Muscle layer of duodenum (tissue), 2 donors: ENCODE results near the gene LRRFIP2.
"Not testable (repeated sequence)": the region's sequence is repeated elsewhere in the genome, so short reads cannot be mapped to it uniquely, and the experiment has no call there.

Experiments used
- H3K27ac ChIP-seq: one replicate; pipeline ENCODE4 v1.7.0; 2013; ENCODE audit warnings: mild to moderate bottlenecking, low read length
- H3K27me3 ChIP-seq: one replicate; pipeline ENCODE4 v1.7.0; 2013; ENCODE audit warnings: low read depth, mild to moderate bottlenecking, control low read depth, low read length
- H3K36me3 ChIP-seq, 2 donors: one replicate each; pipeline ENCODE4 v1.7.0; 2013; ENCODE audit warnings: low read length in 2 of 2, control low read depth in 1 of 2, mild to moderate bottlenecking in 1 of 2; ENCODE audit not compliant: insufficient read depth in 2 of 2, control insufficient read depth in 1 of 2
- H3K4me1 ChIP-seq, 2 donors: one replicate each; pipeline ENCODE4 v1.7.0; 2013; ENCODE audit warnings: low read length in 2 of 2, mild to moderate bottlenecking in 2 of 2, control low read depth in 1 of 2, moderate library complexity in 1 of 2; ENCODE audit not compliant: insufficient read depth in 2 of 2, control insufficient read depth in 1 of 2
- H3K4me3 ChIP-seq, 2 donors: one replicate each; pipeline ENCODE4 v1.7.0; 2013; ENCODE audit warnings: low read length in 2 of 2, low read depth in 1 of 2, mild to moderate bottlenecking in 1 of 2
- H3K9me3 ChIP-seq, 2 donors: one replicate each; pipeline ENCODE4 v1.7.0; 2013; ENCODE audit warnings: low read length in 2 of 2, control low read depth in 1 of 2, mild to moderate bottlenecking in 1 of 2; ENCODE audit not compliant: control insufficient read depth in 1 of 2
- donor health status: healthy.

The LRRFIP2 gene

DNA sequence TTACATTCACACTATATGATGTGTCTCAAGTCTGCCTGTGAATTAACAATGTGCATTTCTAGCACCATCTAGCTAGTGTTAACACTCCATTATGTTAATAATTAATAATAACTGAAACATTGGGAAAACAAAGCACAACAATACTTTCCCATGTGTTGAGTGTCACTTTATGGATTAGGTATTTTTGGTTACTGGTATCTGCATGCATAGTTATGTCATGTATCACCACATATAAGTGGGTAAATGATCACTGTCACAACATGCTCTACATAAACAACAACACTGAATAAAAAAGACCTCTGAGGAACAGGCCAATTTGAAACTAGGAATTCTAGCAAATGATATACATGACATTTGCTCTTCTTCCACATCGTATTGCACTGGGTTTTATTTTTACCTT is 106.4 kb downstream of the LRRFIP2 start:
- Histone ChIP-seq H3K36me3 (peaks cover 26 to 40% of the 10 kb centered on the region in 2 donors), H3K4me3 (no peak overlapping the region), H3K9me3 (no peaks in the 10 kb centered on the region), H3K27me3 (no peaks in the 10 kb centered on the region), H3K27ac (no peak overlapping the region), H3K4me1 (peaks cover 0 to 7% of the 10 kb centered on the region in 2 donors)

DNA sequence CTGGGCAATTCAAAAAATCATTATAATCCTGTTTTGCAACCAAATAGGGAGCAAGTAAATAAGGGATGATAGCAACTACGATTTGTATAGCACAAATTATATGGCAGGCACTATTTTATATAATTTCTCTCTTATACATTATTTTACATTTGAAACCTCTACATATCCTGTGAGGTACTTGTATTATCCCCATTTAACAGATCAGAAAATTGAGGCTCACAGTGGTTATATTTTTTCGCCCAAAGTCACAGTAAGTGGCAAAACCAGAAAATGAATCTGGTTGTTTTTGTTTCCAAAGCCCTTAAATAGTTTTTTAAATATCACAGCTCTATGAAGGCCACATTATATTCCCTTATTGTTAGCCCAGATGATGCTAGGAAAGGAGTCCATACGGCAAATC is 106.8 kb downstream of the LRRFIP2 start:
- H3K36me3 ChIP-seq, result peaks cover 30 to 42% of the 10 kb centered on the region in 2 donors

DNA sequence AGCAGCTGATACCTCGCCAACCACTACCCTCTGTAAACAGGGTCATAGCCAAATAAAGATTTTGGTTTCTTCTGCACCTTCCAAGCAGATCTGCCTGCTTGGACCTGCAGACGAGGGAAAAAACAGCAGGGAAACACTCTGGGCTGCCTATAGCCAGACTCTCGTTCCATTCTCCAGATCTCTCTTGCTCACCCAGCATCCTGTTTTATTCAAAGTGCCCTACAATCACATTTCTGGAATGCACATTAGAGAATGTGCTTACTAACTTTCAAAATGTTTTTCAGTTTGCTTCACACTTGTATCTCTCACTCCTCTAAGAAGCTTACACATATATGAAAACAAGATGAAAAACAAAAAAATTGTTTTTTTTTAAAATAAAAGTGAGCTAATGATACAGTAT is 109.6 kb downstream of the LRRFIP2 start:
- no peaks in the 10 kb centered on the region for H3K27me3 ChIP-seq
- no peak overlapping the region for H3K4me3 ChIP-seq
- no peak overlapping the region for H3K27ac ChIP-seq
- peaks cover 24 to 36% of the 10 kb centered on the region in 2 donors for H3K36me3 ChIP-seq
- H3K9me3 ChIP-seq, result no peaks in the 10 kb centered on the region
- H3K4me1 ChIP-seq, result no peaks in the 10 kb centered on the region

More for the DNA sequence above, 106.8 kb downstream of the LRRFIP2 start:
- Histone ChIP-seq H3K27ac (no peak overlapping the region), H3K4me3 (no peak overlapping the region), H3K27me3 (no peaks in the 10 kb centered on the region), H3K9me3 (no peaks in the 10 kb centered on the region), H3K4me1 (peaks cover 0 to 3% of the 10 kb centered on the region in 2 donors)

DNA sequence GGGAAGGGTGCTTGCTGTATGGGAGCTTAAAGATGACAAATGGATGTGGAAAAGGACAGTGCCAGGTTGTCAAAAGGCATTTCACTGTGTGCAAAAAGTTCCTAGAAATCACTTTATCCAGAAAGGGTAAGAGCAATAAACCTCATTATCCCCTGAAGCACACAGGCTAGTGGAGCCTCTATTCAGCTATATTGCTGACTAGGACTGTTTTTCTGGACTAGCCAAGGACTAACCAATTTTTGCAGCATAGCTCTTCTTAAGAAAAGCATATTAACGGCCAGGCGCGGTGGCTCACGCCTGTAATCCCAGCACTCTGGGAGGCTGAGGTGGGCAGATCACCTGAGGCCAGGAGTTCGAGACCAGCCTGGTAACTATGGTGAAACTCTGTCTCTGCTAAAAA is 116.3 kb downstream of the LRRFIP2 start:
- no peak overlapping the region for H3K4me3 ChIP-seq
- H3K4me1 ChIP-seq, result peaks cover 7 to 9% of the 10 kb centered on the region in 2 donors
- H3K27ac ChIP-seq, result no peak overlapping the region
- H3K9me3 ChIP-seq, result no peaks in the 10 kb centered on the region
- peaks cover 34 to 45% of the 10 kb centered on the region in 2 donors for H3K36me3 ChIP-seq
- no peaks in the 10 kb centered on the region for H3K27me3 ChIP-seq

DNA sequence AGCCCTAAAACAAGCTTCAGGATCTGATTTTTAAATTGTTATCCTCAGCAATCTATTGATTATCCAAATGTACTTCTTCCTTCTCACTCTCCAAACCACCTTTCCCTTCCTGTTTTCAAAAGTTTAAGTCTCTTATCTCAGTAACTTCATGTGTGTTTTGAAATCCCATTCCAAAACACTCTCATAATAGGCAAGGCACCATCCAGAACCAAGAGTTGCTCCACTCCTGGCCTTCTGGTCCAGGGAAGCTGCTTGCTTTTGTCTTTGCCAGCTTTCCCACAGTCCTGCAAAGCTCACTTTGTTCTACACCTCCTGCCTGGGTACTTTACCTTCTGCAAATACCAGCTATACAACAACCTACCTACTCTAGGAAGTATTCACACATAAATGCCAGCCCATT is 117.6 kb downstream of the LRRFIP2 start:
- peaks cover 29 to 48% of the 10 kb centered on the region in 2 donors for H3K36me3 ChIP-seq
- no peak overlapping the region for H3K27ac ChIP-seq

DNA sequence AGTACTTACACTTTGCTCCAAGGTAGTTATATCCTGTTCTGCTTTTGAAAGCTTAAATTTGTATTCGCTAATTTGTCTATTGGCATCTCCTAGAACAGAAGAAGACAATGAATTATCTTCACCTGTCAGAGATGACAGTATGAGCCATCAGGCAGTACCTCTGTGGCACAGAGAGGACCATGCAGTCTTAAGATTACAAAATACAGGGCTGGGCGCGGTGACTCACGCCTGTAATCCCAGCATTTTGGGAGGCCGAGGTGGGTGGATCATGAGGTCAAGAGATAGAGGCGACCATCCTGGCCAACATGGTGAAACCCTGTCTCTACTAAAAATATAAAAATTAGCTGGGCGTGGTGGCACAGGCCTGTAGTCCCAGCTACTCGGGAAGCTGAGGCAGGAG is 119.3 kb downstream of the LRRFIP2 start:
- H3K9me3 ChIP-seq, H3K27me3 ChIP-seq, H3K4me3 ChIP-seq: not testable (repeated sequence)
- Histone ChIP-seq H3K36me3 (peaks cover 40 to 60% of the 10 kb centered on the region in 2 donors), H3K4me1 (peaks cover 9 to 11% of the 10 kb centered on the region in 2 donors), H3K27ac (peak overlapping the region; percentile 56)

More for the DNA sequence above, 117.6 kb downstream of the LRRFIP2 start:
- peaks cover 7 to 9% of the 10 kb centered on the region in 2 donors for H3K4me1 ChIP-seq
- no peaks in the 10 kb centered on the region for H3K9me3 ChIP-seq
- H3K4me3 ChIP-seq, result no peak overlapping the region
- no peaks in the 10 kb centered on the region for H3K27me3 ChIP-seq

DNA sequence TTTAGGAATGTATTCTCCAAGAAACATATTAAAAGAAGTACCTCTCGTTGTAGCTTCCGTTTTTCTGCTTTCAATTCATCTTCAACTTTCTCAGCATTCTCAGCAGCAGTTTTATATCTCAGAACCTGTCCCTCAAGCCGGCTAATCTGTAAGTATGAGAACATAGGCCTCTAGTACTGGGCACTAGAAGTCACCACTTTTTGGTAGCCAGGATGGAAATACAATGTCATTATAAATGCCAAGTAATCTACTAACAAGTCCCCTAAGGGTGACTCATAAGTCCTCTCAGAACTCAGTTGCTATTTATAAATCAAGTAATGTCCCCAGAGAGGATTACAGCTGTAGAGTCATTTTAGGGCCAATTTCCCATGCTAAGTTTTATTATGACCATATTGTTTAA is 120.0 kb downstream of the LRRFIP2 start:
- Histone ChIP-seq H3K4me1 (peaks cover 9 to 11% of the 10 kb centered on the region in 2 donors), H3K9me3 (no peaks in the 10 kb centered on the region), H3K4me3 (no peak overlapping the region), H3K27me3 (no peaks in the 10 kb centered on the region), H3K36me3 (peaks cover 47 to 64% of the 10 kb centered on the region in 2 donors), H3K27ac (peak overlapping the region; percentile 25)

DNA sequence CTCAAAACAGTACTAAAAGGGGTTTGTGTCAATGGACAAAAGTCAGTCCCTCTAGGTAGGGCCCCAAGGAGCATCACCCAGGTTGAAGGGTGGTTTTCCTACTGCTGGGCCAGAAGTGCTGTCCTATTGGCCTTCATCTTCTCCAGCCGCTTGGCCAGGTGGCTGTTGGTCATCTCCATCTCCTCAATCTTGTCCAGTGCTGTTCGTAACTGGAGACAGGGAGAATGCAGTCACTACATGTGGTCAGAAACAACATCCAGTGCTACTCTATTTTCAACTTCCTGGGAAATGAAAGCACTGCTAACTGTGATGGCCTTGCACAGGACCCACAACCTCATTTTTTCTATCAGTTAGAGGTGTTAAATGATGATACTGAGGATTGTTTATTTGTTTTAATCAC is 120.6 kb downstream of the LRRFIP2 start:
- H3K4me1 ChIP-seq, result peaks cover 9 to 11% of the 10 kb centered on the region in 2 donors
- H3K4me3 ChIP-seq, result no peak overlapping the region
- H3K27me3 ChIP-seq, result no peaks in the 10 kb centered on the region
- H3K36me3 ChIP-seq, result peaks cover 52 to 68% of the 10 kb centered on the region in 2 donors
- no peaks in the 10 kb centered on the region for H3K9me3 ChIP-seq
- peak overlapping the region; percentile 25 for H3K27ac ChIP-seq

DNA sequence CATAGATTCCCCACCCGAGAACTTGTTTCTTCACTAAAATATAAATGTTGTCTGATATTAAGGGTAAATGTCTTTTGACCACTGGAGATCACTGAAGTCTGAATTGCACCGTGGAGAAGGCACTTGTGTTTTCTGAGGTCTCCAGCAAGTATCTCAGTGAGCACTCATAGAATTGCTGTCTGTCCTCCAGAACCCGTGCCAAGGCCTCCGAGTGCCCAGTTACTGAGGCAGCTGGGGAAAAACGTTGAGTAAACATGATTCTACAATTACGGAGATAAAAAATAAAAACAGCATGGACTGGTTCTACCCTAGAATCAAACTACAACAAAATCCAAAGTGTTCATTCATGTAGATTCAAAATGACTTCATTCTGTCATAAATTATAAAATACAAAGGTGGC is 121.0 kb downstream of the LRRFIP2 start:
- Histone ChIP-seq H3K27ac (peak overlapping the region; percentile 25), H3K9me3 (no peaks in the 10 kb centered on the region), H3K27me3 (no peaks in the 10 kb centered on the region), H3K36me3 (peaks cover 53 to 68% of the 10 kb centered on the region in 2 donors), H3K4me1 (peaks cover 9 to 11% of the 10 kb centered on the region in 2 donors), H3K4me3 (no peak overlapping the region)

DNA sequence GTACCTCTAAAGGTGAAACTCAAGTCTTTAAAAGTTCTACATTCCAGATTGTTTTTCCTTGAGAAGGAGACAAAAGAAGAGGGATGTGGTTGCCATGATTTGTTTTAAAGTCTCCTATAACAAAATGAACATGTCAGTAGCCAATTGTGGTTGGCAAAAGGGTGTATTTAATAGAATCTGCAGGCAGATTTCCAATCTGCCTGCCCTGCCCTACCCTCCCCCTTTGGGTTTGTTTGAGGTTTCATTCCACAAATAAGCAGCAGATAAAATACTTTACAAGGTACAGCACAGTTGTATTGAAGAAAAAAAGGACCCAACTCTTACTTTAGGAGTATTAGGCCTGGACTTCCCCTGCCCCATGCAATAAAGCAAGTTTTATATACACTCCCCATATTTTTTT is 121.5 kb downstream of the LRRFIP2 start:
- no peaks in the 10 kb centered on the region for H3K9me3 ChIP-seq
- peaks cover 9 to 11% of the 10 kb centered on the region in 2 donors for H3K4me1 ChIP-seq
- no peaks in the 10 kb centered on the region for H3K27me3 ChIP-seq
- peaks cover 58 to 68% of the 10 kb centered on the region in 2 donors for H3K36me3 ChIP-seq
- no peak overlapping the region for H3K27ac ChIP-seq
- H3K4me3 ChIP-seq, result no peak overlapping the region

DNA sequence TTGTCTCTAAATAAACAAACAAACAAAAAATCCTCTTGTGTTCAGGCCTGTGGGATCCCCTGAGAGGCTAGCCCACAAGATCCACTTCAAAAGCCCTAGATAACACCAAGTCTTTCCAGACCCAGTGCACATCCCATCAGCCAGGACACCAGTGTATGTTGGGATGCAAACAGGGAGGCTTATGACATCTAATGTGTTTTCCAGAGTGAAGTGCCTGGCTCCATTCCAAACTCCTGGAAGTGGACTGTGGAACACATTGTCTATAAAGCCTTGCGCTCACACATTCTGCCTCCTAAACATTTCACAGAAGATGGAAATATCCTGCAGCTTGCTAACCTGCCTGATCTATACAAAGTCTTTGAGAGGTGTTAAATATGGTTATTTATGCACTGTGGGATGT is 124.1 kb downstream of the LRRFIP2 start:
- peaks cover 9 to 11% of the 10 kb centered on the region in 2 donors for H3K4me1 ChIP-seq
- no peak overlapping the region for H3K27ac ChIP-seq

DNA sequence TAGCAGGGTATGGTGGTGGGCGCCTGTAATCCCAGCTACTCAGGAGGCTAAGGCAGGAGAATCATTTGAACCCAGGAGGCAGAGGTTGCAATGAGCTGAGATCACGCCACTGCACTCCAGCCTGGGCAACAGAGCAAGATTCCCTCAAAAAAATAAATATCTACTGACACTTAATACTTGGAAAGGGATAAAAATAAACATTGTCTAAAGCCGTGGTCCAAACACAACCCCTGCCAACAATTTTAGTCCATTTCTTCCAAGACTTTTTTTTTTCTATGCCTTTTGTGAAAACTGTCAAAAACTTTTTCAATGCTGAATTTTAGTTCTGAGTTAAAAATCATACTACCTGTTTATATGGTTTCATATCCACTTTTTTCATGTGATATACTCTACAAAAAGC is 131.7 kb downstream of the LRRFIP2 start:
- H3K36me3 ChIP-seq, result peaks cover 24 to 30% of the 10 kb centered on the region in 2 donors
- not testable (repeated sequence) for H3K4me1 ChIP-seq, H3K4me3 ChIP-seq, H3K27me3 ChIP-seq, H3K9me3 ChIP-seq, H3K27ac ChIP-seq

More for the DNA sequence above, 124.1 kb downstream of the LRRFIP2 start:
- Histone ChIP-seq H3K36me3 (peaks cover 48 to 69% of the 10 kb centered on the region in 2 donors), H3K27me3 (no peaks in the 10 kb centered on the region), H3K9me3 (no peaks in the 10 kb centered on the region), H3K4me3 (no peak overlapping the region)
